SH-SY5Y (cell line): ENCODE data around the gene BRD7.

Source experiments
- GATA2 ChIP-seq: IDR thresholded peaks from 2 replicates; pipeline ENCODE4 v1.6.1; 2011; ENCODE audit warnings: mild to moderate bottlenecking, low read depth, low read length
- GATA3 ChIP-seq: IDR thresholded peaks from 2 replicates; pipeline ENCODE4 v1.6.1; 2011; ENCODE audit warnings: low read depth, mild to moderate bottlenecking, low read length, moderate library complexity

BRD7 gene

GRCh38 chr16:50298591-50299507 is 69.9 kb downstream of the BRD7 start:
- TF ChIP-seq GATA3 (no peak), GATA2 (no peak)

GRCh38 chr16:50298075-50298460 is 70.7 kb downstream of the BRD7 start:
- TF ChIP-seq GATA2 (no peak), GATA3 (no peak)

- no peak for TF ChIP-seq GATA2
- no peak for TF ChIP-seq GATA3
Observed at GRCh38 chr16:50297301-50298074, 71.3 kb downstream of the BRD7 start.

- no peak for TF ChIP-seq GATA3
- no peak for TF ChIP-seq GATA2
Observed at GRCh38 chr16:50296807-50297206, 72.0 kb downstream of the BRD7 start.

GRCh38 chr16:50295541-50296132 is 73.2 kb downstream of the BRD7 start:
- no peak for TF ChIP-seq GATA2
- no peak for TF ChIP-seq GATA3

- TF ChIP-seq GATA2 (no peak), GATA3 (no peak)
Observed at GRCh38 chr16:50294955-50295354, 73.8 kb downstream of the BRD7 start.

GRCh38 chr16:50293994-50294855 is 74.6 kb downstream of the BRD7 start:
- TF ChIP-seq GATA3 (no peak), GATA2 (no peak)

GRCh38 chr16:50293041-50293783 is 75.6 kb downstream of the BRD7 start:
- no peak for TF ChIP-seq GATA2
- no peak for TF ChIP-seq GATA3

- no peak for TF ChIP-seq GATA2
- TF ChIP-seq GATA3: no peak
Observed at GRCh38 chr16:50292566-50292948, 76.2 kb downstream of the BRD7 start.

GRCh38 chr16:50291719-50292565 is 76.8 kb downstream of the BRD7 start:
- TF ChIP-seq GATA3: no peak
- no peak for TF ChIP-seq GATA2

- TF ChIP-seq GATA2 (no peak), GATA3 (no peak)
Observed at GRCh38 chr16:50290856-50291255, 77.9 kb downstream of the BRD7 start.

GRCh38 chr16:50289950-50290764 is 78.6 kb downstream of the BRD7 start:
- TF ChIP-seq GATA2 (no peak), GATA3 (no peak)
